ENCODE data around the gene CCND1.

The CCND1 gene

DNA sequence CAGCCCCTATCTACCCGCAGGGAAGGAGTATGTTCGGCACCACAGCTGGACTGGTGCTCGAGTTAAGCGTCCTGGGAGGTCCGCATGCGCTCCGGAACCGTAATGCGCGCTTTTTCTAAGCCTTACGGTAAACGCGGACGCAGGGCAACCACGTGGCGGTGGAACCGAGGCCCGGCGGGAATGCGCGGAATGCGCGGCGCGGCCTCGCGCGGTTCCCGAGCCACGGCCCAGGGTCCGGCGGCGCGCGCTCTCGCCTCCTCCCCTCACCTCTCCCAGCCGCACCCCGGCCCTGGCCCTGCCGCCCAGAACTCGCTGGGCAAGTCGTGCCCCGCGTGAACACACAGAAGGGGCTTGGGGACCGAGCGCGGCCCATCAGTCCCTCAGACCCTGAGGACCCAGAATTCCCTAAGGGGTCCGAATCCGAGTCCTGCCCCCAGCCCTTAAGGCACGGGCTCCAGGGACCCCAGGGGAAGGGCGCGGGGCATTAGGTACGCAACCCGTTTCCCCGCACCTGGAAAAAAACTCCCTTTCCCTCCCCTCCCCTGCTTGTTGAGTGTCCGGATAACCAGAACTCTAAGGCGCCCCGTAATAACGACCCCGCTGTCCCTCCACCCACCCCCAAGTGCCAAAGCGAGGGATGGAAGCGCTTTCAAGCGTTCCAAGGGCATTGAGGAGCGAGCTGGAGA lies 4.3 kb upstream of the CCND1 start:
- no peak overlapping the region for H3K4me3 ChIP-seq (ENCODE audit: low read depth, low read length)
- TF ChIP-seq, protein P1, sequence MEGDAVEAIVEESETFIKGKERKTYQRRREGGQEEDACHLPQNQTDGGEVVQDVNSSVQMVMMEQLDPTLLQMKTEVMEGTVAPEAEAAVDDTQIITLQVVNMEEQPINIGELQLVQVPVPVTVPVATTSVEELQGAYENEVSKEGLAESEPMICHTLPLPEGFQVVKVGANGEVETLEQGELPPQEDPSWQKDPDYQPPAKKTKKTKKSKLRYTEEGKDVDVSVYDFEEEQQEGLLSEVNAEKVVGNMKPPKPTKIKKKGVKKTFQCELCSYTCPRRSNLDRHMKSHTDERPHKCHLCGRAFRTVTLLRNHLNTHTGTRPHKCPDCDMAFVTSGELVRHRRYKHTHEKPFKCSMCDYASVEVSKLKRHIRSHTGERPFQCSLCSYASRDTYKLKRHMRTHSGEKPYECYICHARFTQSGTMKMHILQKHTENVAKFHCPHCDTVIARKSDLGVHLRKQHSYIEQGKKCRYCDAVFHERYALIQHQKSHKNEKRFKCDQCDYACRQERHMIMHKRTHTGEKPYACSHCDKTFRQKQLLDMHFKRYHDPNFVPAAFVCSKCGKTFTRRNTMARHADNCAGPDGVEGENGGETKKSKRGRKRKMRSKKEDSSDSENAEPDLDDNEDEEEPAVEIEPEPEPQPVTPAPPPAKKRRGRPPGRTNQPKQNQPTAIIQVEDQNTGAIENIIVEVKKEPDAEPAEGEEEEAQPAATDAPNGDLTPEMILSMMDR (IDR thresholded peaks at IDR 0.05; ENCODE audit: insufficient read depth, low read depth, low read length, missing control alignments): no peak

DNA sequence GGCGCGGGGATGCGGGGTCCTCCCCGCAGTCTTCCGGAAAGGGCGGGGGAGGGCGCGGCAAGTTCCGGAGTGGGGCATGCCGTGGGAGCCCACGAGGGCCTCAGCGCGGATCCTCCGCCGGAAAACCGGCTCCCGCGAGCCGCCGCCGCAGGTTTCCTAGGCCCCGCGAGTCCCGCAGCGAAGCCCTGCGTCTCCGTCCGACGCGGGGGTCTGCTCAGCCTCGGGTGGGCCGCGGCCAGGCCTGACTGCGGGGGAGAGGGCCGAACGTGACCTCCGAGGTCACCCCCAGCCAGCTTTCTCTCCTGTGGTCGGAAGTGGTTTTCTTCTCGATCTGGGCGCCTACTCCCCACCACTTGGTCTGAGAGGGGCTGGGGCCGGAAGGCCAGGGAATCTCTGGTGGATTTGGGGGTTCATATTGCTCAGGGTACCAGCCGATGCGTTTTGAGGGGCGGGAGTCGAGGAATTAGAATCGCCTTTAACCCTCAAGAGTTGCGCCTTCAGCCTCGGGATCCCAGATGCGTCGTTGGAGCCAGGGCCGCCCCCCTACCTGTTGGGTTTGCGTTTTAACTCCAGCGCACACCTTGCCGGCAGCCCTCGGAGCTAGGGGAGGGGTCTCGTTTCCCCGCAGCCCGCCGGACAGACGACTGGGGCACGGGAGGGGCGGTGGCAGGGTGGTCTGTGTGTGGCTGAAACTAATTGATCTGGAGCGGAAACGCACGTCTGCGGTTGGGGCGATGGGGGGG lies 3.6 kb upstream of the CCND1 start:
- DNase-seq (ENCODE audit: low read depth): no peak
- TF ChIP-seq, protein P1 (IDR thresholded peaks at IDR 0.05; ENCODE audit: insufficient read depth, low read depth, low read length, missing control alignments): no peak
- no peak overlapping the region for H3K4me3 ChIP-seq (ENCODE audit: low read depth, low read length)

More for the DNA sequence above, 4.3 kb upstream of the CCND1 start:
- no peak for DNase-seq (ENCODE audit: low read depth)

DNA sequence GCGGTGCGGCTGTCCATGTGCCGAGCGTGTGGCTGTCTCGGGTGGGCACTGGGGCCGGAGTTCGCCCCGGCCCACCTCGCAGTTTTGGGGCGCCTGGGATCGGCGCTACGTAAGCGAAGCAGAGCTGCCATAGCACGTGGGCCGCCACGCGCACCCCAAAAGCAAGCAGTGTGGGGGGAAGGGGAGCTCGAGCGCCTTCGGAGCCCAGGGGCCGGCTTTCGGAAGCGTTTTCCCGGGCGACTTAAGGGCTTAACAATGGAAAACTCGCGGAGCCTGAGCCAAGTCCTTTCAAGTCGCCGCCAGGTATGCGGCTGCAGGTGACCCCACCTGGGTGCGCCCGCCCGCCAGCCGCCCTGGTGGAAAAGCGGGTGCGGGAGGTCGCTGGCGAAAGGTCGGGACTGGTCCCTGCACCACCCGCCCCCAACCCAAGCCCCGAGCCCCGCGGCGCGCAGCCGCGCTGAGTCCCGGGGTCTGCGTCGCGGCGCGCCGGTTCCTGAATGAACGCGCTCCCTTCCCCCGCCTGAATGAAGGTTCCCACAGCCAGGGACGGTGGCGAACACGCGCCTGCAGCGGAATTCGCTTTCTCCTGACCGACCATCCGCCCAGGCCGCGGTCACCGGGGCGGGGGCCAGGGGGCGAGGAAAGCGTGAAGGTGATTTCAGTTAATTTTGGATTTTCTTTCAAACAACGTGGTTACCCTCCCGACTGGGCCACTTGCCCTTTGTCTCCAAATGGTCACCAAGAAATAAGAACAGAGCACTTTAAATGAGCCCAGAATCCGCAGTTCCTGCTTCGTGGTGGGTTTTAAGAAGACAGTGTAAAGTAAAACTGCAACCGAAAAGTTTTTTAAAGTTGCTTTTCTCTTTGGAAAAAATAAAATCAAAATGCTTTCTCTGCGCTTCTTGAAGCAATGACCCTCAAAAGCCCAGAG lies 2.8 kb upstream of the CCND1 start:
- DNase-seq (ENCODE audit: low read depth): no peak
- H3K4me3 ChIP-seq (ENCODE audit: low read depth, low read length): peak overlapping the region; percentile 31
- TF ChIP-seq, protein P1 (IDR thresholded peaks at IDR 0.05; ENCODE audit: insufficient read depth, low read depth, low read length, missing control alignments): no peak

DNA sequence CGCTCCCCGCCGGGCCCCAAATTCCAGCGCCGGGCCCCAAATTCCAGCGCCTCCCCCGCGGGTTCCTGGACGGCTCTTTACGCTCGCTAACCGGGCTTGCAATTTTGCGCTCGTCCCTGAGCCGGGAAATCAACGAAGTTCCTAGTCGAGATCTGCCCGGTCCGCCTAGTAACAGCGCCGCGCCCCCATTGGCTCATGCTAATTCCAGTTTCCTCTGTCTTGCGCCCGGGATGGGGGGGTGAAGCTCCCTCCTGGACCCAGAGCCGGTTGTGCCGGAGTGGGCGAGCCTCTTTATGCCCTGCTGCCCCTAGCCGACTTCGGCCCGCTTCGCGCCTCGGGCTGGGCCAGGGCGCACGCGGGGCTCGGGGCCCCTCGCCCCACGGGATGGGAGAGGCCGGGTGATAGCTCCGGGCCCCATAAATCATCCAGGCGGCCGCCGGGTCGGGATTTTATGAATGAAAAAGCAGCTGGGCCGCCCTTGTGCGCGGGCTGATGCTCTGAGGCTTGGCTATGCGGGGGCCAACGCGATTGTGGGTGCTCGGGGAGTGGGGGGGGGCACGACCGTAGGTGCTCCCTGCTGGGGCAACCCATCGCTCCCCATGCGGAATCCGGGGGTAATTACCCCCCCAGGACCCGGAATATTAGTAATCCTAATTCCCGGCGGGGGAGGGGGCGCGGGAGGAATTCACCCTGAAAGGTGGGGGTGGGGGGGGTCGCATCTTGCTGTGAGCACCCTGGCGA lies 1.8 kb upstream of the CCND1 start:
- peak overlapping the region; percentile 31 for H3K4me3 ChIP-seq (ENCODE audit: low read depth, low read length)
- DNase-seq (ENCODE audit: low read depth): peak; percentile 67
- TF ChIP-seq, protein P1 (IDR thresholded peaks at IDR 0.05; ENCODE audit: insufficient read depth, low read depth, low read length, missing control alignments): no peak

DNA sequence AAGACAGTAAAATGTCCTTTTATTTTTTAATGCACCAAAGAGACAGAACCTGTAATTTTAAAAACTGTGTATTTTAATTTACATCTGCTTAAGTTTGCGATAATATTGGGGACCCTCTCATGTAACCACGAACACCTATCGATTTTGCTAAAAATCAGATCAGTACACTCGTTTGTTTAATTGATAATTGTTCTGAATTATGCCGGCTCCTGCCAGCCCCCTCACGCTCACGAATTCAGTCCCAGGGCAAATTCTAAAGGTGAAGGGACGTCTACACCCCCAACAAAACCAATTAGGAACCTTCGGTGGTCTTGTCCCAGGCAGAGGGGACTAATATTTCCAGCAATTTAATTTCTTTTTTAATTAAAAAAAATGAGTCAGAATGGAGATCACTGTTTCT lies 1.1 kb upstream of the CCND1 start:
- DNase-seq (ENCODE audit: low read depth): no peak
- TF ChIP-seq, protein P1 (IDR thresholded peaks at IDR 0.05; ENCODE audit: insufficient read depth, low read depth, low read length, missing control alignments): no peak
- no peak overlapping the region for H3K4me3 ChIP-seq (ENCODE audit: low read depth, low read length)
